ENCODE measurements around the gene RRP12.

Gene RRP12

GRCh38 chr10:97311111-97311626 is 90.0 kb downstream of the RRP12 start:
- no peak for DNase-seq (ENCODE audit: low spot score)

- DNase-seq (ENCODE audit: low spot score) = no peak
Observed at GRCh38 chr10:97307866-97308780, 93.0 kb downstream of the RRP12 start.

- no peak for DNase-seq (ENCODE audit: low spot score)
Observed at GRCh38 chr10:97307441-97307840, 93.7 kb downstream of the RRP12 start.

Data from ecto neural progenitor cell (in vitro differentiated cells).